GM12891 (cell line): ENCODE data around the gene RBCK1.

Experiments
- PAX5 ChIP-seq: IDR thresholded peaks from 2 replicates; pipeline ENCODE4 v1.6.1; 2011; ENCODE audit warnings: low read length, moderate library complexity, mild to moderate bottlenecking; ENCODE audit not compliant: insufficient read depth, severe bottlenecking
- POLR2A ChIP-seq: IDR thresholded peaks from 2 replicates; pipeline ENCODE4 v1.6.1; 2011; ENCODE audit warnings: low read depth, low read length, control low read depth
- POLR2AphosphoS5 ChIP-seq: IDR thresholded peaks from 2 replicates; pipeline ENCODE4 v1.6.1; 2011; ENCODE audit warnings: low read depth, low read length, control low read depth
- POU2F2 ChIP-seq: IDR thresholded peaks from 2 replicates; pipeline ENCODE4 v1.6.1; 2011; ENCODE audit warnings: low read depth, mild to moderate bottlenecking, control low read depth, low read length, moderate library complexity
- SPI1 ChIP-seq: IDR thresholded peaks from 2 replicates; pipeline ENCODE4 v1.6.1; 2011; ENCODE audit warnings: low read depth, low read length, control low read depth
- TAF1 ChIP-seq: IDR thresholded peaks from 2 replicates; pipeline ENCODE4 v1.6.1; 2011; ENCODE audit warnings: low read depth, low read length, control low read depth

DNA sequence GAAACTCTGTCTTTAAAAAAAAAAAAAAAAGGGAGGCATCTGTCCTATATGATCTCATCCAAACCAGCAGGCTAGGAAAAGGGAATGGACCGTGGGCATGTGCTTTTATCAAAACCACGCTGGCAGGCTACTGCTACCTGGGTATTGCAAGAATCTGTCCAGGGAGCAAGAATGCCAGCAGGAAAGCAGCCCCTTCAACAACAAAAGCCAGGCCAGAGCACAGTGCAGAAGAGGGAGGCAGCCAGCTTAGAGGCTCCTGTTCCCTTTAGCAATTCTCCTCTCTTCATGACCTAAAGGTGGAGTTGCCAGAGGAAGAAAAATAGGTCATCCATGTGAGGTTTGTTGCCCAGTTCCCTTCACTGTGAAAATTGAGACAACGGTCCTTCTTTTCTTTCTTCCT, 36.0 kb downstream of the RBCK1 start:
- TF ChIP-seq POLR2A, result no peak
- no peak for TF ChIP-seq TAF1
- no peak for TF ChIP-seq POLR2AphosphoS5
- TF ChIP-seq SPI1, result no peak
- TF ChIP-seq POU2F2, result no peak
- TF ChIP-seq PAX5, result no peak
